HepG2 (cell line): ENCODE measurements around the gene P2RX3. TPM values are rescaled to one million over a fixed set of nuclear protein-coding genes. Genes with fewer than 3 reads are reported as not detected.

ENCODE experiments used
- ATAC-seq: fragments of 200-7000 bp; cut with Tn5 transposase; 3 replicates; pipeline ENCODE4 v1.9.1; 2020; ENCODE audit warnings: mild to moderate bottlenecking, moderate library complexity
- BruUV-seq: library from RNA; stranded (reverse); fragments of 400-500 nt; replicated peaks from 2 replicates; lab custom pipeline; 2021; lab: Mats Ljungman, UMichigan
- CTCF ChIA-PET: fragments of 300-600 bp; formaldehyde crosslinking; extraction: SDS; loops from one replicate; lab custom pipeline; 2021; ENCODE audit warnings: low total read pairs, inconsistent platforms, low intra/inter-chr PET ratio; lab: Yijun Ruan, JAX
- POLR2A ChIA-PET: fragments of 350-600 bp; sonication (Branson Sonifier 250); formaldehyde crosslinking; loops from one replicate; lab custom pipeline; 2020; ENCODE audit warnings: antibody characterized with exemption, inconsistent platforms; lab: Yijun Ruan, JAX
- DNase-seq: peaks from one replicate; pipeline ENCODE4 v3.0.0-alpha.2; 2015; ENCODE audit warnings: low spot score
- FAIRE-seq: peaks from 3 replicates; lab custom pipeline; 2011; peaks lifted over from hg19 to GRCh38; lab: Jason Lieb, UNC
- H2AFZ ChIP-seq: one replicate; pipeline ENCODE4 v1.6.1; 2011; ENCODE audit warnings: low read length, inconsistent platforms
- H3K27ac ChIP-seq: fragments of 300-600 bp; 3 replicates; pipeline ENCODE4 v1.8.0; 2011; ENCODE audit warnings: mixed run types, mild to moderate bottlenecking, mixed read lengths, low read length, inconsistent platforms; ENCODE audit not compliant: insufficient read depth; ENCODE audit errors: extremely low read length
- H3K27me3 ChIP-seq, 2 experiments: fragments of 200-600 bp in 1 of 2; 2 replicates in 1 of 2; 3 replicates in 1 of 2; pipeline versions ENCODE4 v1.6.0 to v1.8.0; 2011; ENCODE audit warnings: low read length in 2 of 2, mild to moderate bottlenecking in 2 of 2, moderate library complexity in 2 of 2, inconsistent platforms in 1 of 2; ENCODE audit not compliant: insufficient read depth in 2 of 2, control insufficient read depth in 1 of 2
- H3K36me3 ChIP-seq, 2 experiments: fragments of 200-600 bp in 1 of 2; replicated peaks in 1 of 2; 2 replicates in 1 of 2; 3 replicates in 1 of 2; pipeline versions ENCODE4 v1.5.1 to v1.8.0; 2011; ENCODE audit warnings: low read length in 2 of 2, inconsistent platforms in 1 of 2; ENCODE audit not compliant: insufficient read depth in 2 of 2, control insufficient read depth in 1 of 2
- H3K4me1 ChIP-seq: 2 replicates; pipeline ENCODE4 v1.5.1; 2012; ENCODE audit warnings: low read length, inconsistent platforms; ENCODE audit not compliant: insufficient read depth
- H3K4me2 ChIP-seq: 2 replicates; pipeline ENCODE4 v1.6.0; 2011; ENCODE audit warnings: low read depth, low read length, inconsistent platforms
- H3K4me3 ChIP-seq, 3 experiments: fragments of 200-600 bp in 1 of 3; sonication (generic), shearing (Covaris generic) in 1 of 3; replicated peaks in 1 of 3; 2 replicates each; pipeline ENCODE4 v1.5.1; 2011 to 2016; ENCODE audit warnings: low read length in 3 of 3, inconsistent platforms in 2 of 3, low read depth in 2 of 3, mild to moderate bottlenecking in 2 of 3, control low read depth in 1 of 3, mixed read lengths in 1 of 3; ENCODE audit not compliant: insufficient read depth in 1 of 3
- H3K79me2 ChIP-seq: one replicate; pipeline ENCODE4 v1.6.1; 2011; ENCODE audit warnings: low read length, inconsistent platforms; ENCODE audit not compliant: insufficient read depth
- H3K9ac ChIP-seq: 2 replicates; pipeline ENCODE4 v1.6.0; 2011; ENCODE audit warnings: mild to moderate bottlenecking, low read depth, low read length, inconsistent platforms; ENCODE audit not compliant: insufficient read depth
- H3K9me3 ChIP-seq: 2 replicates; pipeline ENCODE4 v1.5.1; 2012; ENCODE audit warnings: mild to moderate bottlenecking, low read length
- H4K20me1 ChIP-seq: 2 replicates; pipeline ENCODE4 v1.6.0; 2011; ENCODE audit warnings: inconsistent platforms, mild to moderate bottlenecking, low read length, moderate library complexity; ENCODE audit not compliant: insufficient read depth
- CBX1 ChIP-seq: IDR thresholded peaks from one replicate; pipeline ENCODE4 v1.6.1; 2016; ENCODE audit warnings: antibody characterized with exemption, low read depth
- DNMT1 ChIP-seq: sonication (generic); formaldehyde crosslinking; IDR thresholded peaks from 2 replicates; pipeline ENCODE4 v1.5.1; 2020; ENCODE audit warnings: mild to moderate bottlenecking, missing genetic modification reagents
- HNF4A ChIP-seq: sonication (generic); formaldehyde crosslinking; IDR thresholded peaks from 2 replicates; pipeline ENCODE4 v1.4.0; 2020; ENCODE audit warnings: missing genetic modification reagents
- NR2C2 ChIP-seq: sonication (generic); formaldehyde crosslinking; IDR thresholded peaks from 2 replicates; pipeline ENCODE4 v1.4.0; 2020; ENCODE audit warnings: missing genetic modification reagents, mild to moderate bottlenecking, moderate library complexity, borderline replicate concordance
- SP4 ChIP-seq: sonication (generic); formaldehyde crosslinking; IDR thresholded peaks from 2 replicates; pipeline ENCODE4 v1.8.1; 2023; ENCODE audit warnings: mild to moderate bottlenecking, missing genetic modification reagents
- THAP11 ChIP-seq: IDR thresholded peaks from 2 replicates; pipeline ENCODE4 v1.6.1; 2016; ENCODE audit warnings: missing biosample characterization, missing genetic modification reagents
- TOE1 ChIP-seq: sonication (generic); formaldehyde crosslinking; IDR thresholded peaks from 2 replicates; pipeline ENCODE4 v1.4.0; 2020; ENCODE audit warnings: mild to moderate bottlenecking, missing genetic modification reagents
- ZNF143 ChIP-seq: sonication (generic); formaldehyde crosslinking; IDR thresholded peaks from 2 replicates; pipeline ENCODE4 v1.4.0; 2020; ENCODE audit warnings: missing genetic modification reagents
- ZNF383 ChIP-seq: sonication (generic); formaldehyde crosslinking; IDR thresholded peaks from 2 replicates; pipeline ENCODE4 v1.4.0; 2020; ENCODE audit warnings: missing genetic modification reagents, mild to moderate bottlenecking, borderline replicate concordance
- ZNF670 ChIP-seq: sonication (generic); formaldehyde crosslinking; IDR thresholded peaks from 2 replicates; pipeline ENCODE4 v1.8.0; 2022; ENCODE audit warnings: mild to moderate bottlenecking, missing genetic modification reagents, borderline replicate concordance
- WGBS: methylation state at CpG from one replicate; pipeline ENCODE4 v1.1.6; 2017; ENCODE audit warnings: low lambda C conversion rate; 5-methylcytosine and 5-hydroxymethylcytosine counted together
- in situ Hi-C: cut with HindIII; loops from 2 replicates; pipeline ENCODE4 v1.10.0; 2017; ENCODE audit warnings: low pct_unique_long_range_greater_than_20kb; ENCODE audit not compliant: extremely low pct_ligation_motif_present
- intact Hi-C: fragments of 100-400 bp; cut with micrococcal nuclease; formaldehyde crosslinking; loops from one replicate; pipeline ENCODE4 v1.10.0; 2022; ENCODE audit not compliant: unreplicated experiment
- polyA plus RNA-seq, 8 experiments: library from polyadenylated mRNA; depleted of rRNA in 3 of 8; stranded (reverse) in 7 of 8; unstranded in 1 of 8; fragments of >200 nt; fragmentation: Illumina TruSeq in 4 of 8; extraction: Trizol in 4 of 8; gene quantifications; 2 replicates each; pipeline versions ENCODE4 v1.2.1 to v1.2.3, GENCODE V29; 2011 to 2016; ENCODE audit warnings: low read depth in 4 of 8, missing spikeins in 1 of 8, mixed read lengths in 1 of 8; ENCODE audit not compliant: insufficient read depth in 1 of 8
- total RNA-seq, 5 experiments: library from RNA; depleted of rRNA; stranded (reverse); fragments of >200 nt; fragmentation: Illumina TruSeq; extraction: Trizol; gene quantifications; 2 replicates each; pipeline ENCODE4 v1.2.3, GENCODE V29; 2016; ENCODE audit warnings: low read depth in 1 of 5
- TF ChIP-seq, protein P1 (sequence below): sonication (generic); formaldehyde crosslinking; IDR thresholded peaks from 2 replicates; pipeline ENCODE4 v1.4.0; 2020; ENCODE audit warnings: missing genetic modification reagents, borderline replicate concordance
- TF ChIP-seq, protein P2 (sequence below): sonication (generic); formaldehyde crosslinking; IDR thresholded peaks from 2 replicates; pipeline ENCODE4 v1.5.0; 2020; ENCODE audit warnings: missing genetic modification reagents, mild to moderate bottlenecking, borderline replicate concordance
- TF ChIP-seq, protein P3 (sequence below), 2 experiments: sonication (generic) in 1 of 2; formaldehyde crosslinking in 1 of 2; IDR thresholded peaks; 2 replicates each; pipeline versions ENCODE4 v1.4.0 to v1.6.1; 2018 to 2020; ENCODE audit warnings: missing genetic modification reagents in 2 of 2, borderline replicate concordance in 1 of 2, low read depth in 1 of 2, mild to moderate bottlenecking in 1 of 2, missing biosample characterization in 1 of 2

P2RX3 gene
- total and polyA plus RNA-seq, 2 of the 13 experiments (the other 11 are each of a cell fraction or from before 2014, with no cell fraction given), result 0.08 TPM; not detected in 1

DNA sequence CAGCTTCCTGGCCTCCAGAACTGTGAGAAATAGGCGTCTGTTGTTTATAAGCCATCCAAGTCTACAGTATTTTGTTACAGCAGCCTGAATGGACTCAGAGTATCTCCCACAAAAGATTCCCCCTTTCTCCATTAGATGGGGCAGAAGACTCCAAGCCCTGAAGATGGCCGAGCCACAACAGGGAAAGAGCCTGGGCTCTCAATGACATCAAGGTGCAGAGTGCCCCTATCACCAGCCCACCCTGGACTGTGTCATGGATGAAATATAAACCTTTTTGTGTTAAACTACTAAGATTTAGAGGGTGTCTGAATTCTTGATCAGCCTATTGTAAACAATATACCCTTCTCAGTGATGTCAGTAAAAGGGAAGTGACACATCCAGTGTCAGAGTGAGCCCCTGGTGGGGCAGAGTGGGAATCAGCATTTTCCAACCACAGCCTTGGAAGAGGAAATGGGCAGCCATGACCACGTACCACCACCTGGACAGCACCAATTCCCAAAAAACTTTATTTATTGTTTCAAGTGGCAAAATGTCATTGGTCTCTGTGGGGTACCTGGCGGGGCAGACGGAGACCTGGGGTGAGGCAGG lies 38.9 kb upstream of the P2RX3 start:
- no peak for FAIRE-seq
- in situ Hi-C loops (no loop called here), intact Hi-C loops (no loop called here)
- Histone ChIP-seq H3K79me2 (no peaks in the 10 kb centered on the region), H3K9ac (no peak overlapping the region), H3K4me2 (no peak overlapping the region), H3K27ac (no peak overlapping the region), H3K4me1 (peaks cover 11% of the 10 kb centered on the region), H3K9me3 (peaks cover 7% of the 10 kb centered on the region; the same call in 1 of the 2 replicates), H3K36me3 (peaks cover 19 to 42% of the 10 kb centered on the region in 2 experiments; a peak in 4 of 5 replicates), H3K27me3 (no peaks in the 10 kb centered on the region), H3K4me3 (no peak overlapping the region), H4K20me1 (no peaks in the 10 kb centered on the region), H2AFZ (no peak overlapping the region)
- CTCF ChIA-PET, result no interaction called here
- DNase-seq, result no peak
- no TSS peak for BruUV-seq
- ATAC-seq, result no peak
- WGBS, result 95% methylated on average over 5 of the region's 5 CpGs
- TF ChIP-seq ZNF383 (peak; percentile 99), ZNF670 (no peak)
- POLR2A ChIA-PET, result no interaction called here

DNA sequence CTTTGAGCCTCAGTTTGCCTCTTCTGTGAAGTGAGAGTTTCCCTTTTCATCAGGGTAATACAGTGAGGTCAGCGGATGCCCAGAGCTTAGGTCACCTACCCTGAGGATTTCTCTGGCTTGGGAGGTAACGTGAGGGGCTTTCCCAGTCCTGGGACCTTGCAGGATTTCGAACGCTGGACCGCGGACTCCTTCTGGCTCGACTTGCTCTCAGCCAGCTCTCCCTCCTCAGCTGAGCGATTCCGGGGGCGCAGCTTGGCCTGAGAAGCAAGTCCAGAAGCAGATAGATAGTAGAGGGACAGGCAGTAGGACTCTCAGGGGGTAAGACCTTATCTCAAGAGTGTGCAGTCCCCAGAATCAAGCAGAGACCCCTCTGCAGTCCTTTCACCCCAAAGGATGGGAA lies 37.4 kb upstream of the P2RX3 start:
- no TSS peak for BruUV-seq
- Histone ChIP-seq H3K4me3 (no peak overlapping the region), H3K9ac (no peak overlapping the region), H3K27ac (no peak overlapping the region), H3K79me2 (peaks cover 6% of the 10 kb centered on the region), H3K27me3 (no peaks in the 10 kb centered on the region), H4K20me1 (no peaks in the 10 kb centered on the region), H2AFZ (no peak overlapping the region), H3K4me2 (no peak overlapping the region), H3K9me3 (peaks cover 7% of the 10 kb centered on the region; the same call in 1 of the 2 replicates), H3K36me3 (peaks cover 19 to 46% of the 10 kb centered on the region in 2 experiments; a peak in 4 of 5 replicates), H3K4me1 (peaks cover 26% of the 10 kb centered on the region)
- intact Hi-C loops, result no loop called here
- DNase-seq (no peak), FAIRE-seq (no peak), ATAC-seq (no peak)
- 99% methylated on average over 10 of the region's 10 CpGs for WGBS
- in situ Hi-C loops, result no loop called here
- ChIA-PET CTCF (no interaction called here), POLR2A (no interaction called here)
- TF ChIP-seq, protein P1, sequence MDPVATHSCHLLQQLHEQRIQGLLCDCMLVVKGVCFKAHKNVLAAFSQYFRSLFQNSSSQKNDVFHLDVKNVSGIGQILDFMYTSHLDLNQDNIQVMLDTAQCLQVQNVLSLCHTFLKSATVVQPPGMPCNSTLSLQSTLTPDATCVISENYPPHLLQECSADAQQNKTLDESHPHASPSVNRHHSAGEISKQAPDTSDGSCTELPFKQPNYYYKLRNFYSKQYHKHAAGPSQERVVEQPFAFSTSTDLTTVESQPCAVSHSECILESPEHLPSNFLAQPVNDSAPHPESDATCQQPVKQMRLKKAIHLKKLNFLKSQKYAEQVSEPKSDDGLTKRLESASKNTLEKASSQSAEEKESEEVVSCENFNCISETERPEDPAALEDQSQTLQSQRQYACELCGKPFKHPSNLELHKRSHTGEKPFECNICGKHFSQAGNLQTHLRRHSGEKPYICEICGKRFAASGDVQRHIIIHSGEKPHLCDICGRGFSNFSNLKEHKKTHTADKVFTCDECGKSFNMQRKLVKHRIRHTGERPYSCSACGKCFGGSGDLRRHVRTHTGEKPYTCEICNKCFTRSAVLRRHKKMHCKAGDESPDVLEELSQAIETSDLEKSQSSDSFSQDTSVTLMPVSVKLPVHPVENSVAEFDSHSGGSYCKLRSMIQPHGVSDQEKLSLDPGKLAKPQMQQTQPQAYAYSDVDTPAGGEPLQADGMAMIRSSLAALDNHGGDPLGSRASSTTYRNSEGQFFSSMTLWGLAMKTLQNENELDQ (CRISPR knock-in tag), result no peak
- TF ChIP-seq DNMT1 (CRISPR knock-in tag), result no peak
- TF ChIP-seq SP4 (CRISPR knock-in tag), result no peak
- no peak for TF ChIP-seq ZNF143 (CRISPR knock-in tag)
- no peak for TF ChIP-seq NR2C2
- no peak for TF ChIP-seq HNF4A (CRISPR knock-in tag)
- TF ChIP-seq CBX1, result no peak
- TF ChIP-seq THAP11 (CRISPR knock-in tag), result no peak
- TF ChIP-seq, protein P2, sequence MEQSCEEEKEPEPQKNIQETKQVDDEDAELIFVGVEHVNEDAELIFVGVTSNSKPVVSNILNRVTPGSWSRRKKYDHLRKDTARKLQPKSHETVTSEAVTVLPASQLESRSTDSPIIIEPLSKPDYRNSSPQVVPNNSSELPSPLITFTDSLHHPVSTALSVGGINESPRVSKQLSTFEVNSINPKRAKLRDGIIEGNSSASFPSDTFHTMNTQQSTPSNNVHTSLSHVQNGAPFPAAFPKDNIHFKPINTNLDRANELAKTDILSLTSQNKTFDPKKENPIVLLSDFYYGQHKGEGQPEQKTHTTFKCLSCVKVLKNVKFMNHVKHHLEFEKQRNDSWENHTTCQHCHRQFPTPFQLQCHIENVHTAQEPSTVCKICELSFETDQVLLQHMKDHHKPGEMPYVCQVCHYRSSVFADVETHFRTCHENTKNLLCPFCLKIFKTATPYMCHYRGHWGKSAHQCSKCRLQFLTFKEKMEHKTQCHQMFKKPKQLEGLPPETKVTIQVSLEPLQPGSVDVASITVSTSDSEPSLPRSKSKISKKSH (CRISPR knock-in tag), result no peak
- no peak for TF ChIP-seq TOE1 (CRISPR knock-in tag)
- TF ChIP-seq, protein P3, sequence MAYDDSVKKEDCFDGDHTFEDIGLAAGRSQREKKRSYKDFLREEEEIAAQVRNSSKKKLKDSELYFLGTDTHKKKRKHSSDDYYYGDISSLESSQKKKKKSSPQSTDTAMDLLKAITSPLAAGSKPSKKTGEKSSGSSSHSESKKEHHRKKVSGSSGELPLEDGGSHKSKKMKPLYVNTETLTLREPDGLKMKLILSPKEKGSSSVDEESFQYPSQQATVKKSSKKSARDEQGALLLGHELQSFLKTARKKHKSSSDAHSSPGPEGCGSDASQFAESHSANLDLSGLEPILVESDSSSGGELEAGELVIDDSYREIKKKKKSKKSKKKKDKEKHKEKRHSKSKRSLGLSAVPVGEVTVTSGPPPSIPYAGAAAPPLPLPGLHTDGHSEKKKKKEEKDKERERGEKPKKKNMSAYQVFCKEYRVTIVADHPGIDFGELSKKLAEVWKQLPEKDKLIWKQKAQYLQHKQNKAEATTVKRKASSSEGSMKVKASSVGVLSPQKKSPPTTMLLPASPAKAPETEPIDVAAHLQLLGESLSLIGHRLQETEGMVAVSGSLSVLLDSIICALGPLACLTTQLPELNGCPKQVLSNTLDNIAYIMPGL (CRISPR knock-in tag; IDR thresholded peaks at IDR 0.05; ENCODE audit: borderline replicate concordance in 1 of 2, low read depth in 1 of 2), result no peak
